Fibroblast of lung (primary cell): ENCODE results near the gene ANKRD61.

Source experiments
- EZH2 ChIP-seq: IDR thresholded peaks from 2 replicates; pipeline ENCODE4 v1.5.1; 2012; ENCODE audit warnings: low read length, control low read depth, mild to moderate bottlenecking; ENCODE audit errors: missing control alignments
- TF ChIP-seq, protein P1 (sequence below), 2 donors: IDR thresholded peaks in 1 of 2; conservative IDR thresholded peaks in 1 of 2; 1 replicate in 1 of 2; 2 replicates in 1 of 2; pipeline ENCODE4 v1.5.1; 2011 to 2012; ENCODE audit warnings: low read length in 2 of 2, control low read depth in 1 of 2, inconsistent platforms in 1 of 2, low read depth in 1 of 2, mild to moderate bottlenecking in 1 of 2

DNA sequence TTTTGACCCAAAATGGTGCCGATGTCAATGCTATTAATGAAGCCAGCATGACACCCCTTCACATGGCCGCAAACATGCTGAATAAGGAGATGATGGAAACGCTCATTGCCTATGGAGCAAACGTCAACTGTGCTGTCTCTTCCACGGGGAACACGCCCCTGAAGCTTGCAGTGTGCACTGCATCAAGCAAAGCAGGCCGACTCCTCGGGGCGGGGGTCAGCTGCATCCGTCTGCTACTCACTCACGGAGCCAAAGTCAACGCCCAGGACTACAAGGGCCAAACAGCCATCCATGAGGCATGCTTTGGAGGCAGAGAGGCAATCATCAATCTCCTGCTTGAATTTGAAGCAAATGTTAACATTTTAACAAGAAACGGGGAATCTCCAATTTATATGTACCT, 4.5 kb downstream of the ANKRD61 start:
- TF ChIP-seq, protein P1, sequence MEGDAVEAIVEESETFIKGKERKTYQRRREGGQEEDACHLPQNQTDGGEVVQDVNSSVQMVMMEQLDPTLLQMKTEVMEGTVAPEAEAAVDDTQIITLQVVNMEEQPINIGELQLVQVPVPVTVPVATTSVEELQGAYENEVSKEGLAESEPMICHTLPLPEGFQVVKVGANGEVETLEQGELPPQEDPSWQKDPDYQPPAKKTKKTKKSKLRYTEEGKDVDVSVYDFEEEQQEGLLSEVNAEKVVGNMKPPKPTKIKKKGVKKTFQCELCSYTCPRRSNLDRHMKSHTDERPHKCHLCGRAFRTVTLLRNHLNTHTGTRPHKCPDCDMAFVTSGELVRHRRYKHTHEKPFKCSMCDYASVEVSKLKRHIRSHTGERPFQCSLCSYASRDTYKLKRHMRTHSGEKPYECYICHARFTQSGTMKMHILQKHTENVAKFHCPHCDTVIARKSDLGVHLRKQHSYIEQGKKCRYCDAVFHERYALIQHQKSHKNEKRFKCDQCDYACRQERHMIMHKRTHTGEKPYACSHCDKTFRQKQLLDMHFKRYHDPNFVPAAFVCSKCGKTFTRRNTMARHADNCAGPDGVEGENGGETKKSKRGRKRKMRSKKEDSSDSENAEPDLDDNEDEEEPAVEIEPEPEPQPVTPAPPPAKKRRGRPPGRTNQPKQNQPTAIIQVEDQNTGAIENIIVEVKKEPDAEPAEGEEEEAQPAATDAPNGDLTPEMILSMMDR (conservative IDR thresholded peaks at IDR 0.05 in 1 of 2, IDR thresholded peaks at IDR 0.05 in 1 of 2; ENCODE audit: low read depth in 1 of 2, low read length in 2 of 2) = no peak
- TF ChIP-seq EZH2 = no peak
